HCT116 (cell line): ENCODE measurements around the gene ARHGAP28. TPM values are rescaled to one million over a fixed set of nuclear protein-coding genes. Genes with fewer than 3 reads are reported as not detected.

ENCODE experiments used
- ATAC-seq: fragments of 200-7000 bp; cut with Tn5 transposase; 2 replicates; pipeline ENCODE4 v1.9.1; 2020; ENCODE audit warnings: mild to moderate bottlenecking, moderate library complexity
- BruUV-seq: library from RNA; stranded (reverse); fragments of 400-500 nt; replicated peaks from 2 replicates; lab custom pipeline; 2021; lab: Mats Ljungman, UMichigan
- CTCF ChIA-PET: fragments of 300-600 bp; sonication (Branson Sonifier 250); formaldehyde crosslinking; loops from one replicate; lab custom pipeline; 2021; ENCODE audit warnings: antibody characterized with exemption; lab: Charles Lee
- POLR2A ChIA-PET: fragments of 300-600, 350-600 bp; sonication (Branson Sonifier 250); formaldehyde crosslinking; loops from one replicate; lab custom pipeline; 2021; ENCODE audit warnings: antibody characterized with exemption; lab: Charles Lee
- RAD21 ChIA-PET, 2 experiments: fragments of 300-600 bp; sonication (Branson Sonifier 250); formaldehyde crosslinking; loops; one replicate each; lab custom pipeline; 2023; ENCODE audit warnings: low total read pairs in 2 of 2; ENCODE audit not compliant: uncharacterized antibody in 2 of 2, unreplicated experiment in 2 of 2, low non-redundant PET in 1 of 2; lab: Charles Lee
- DNase-seq: peaks from one replicate; pipeline ENCODE4 v3.0.0-alpha.2; 2010; ENCODE audit warnings: low read depth, low spot score
- H2AFZ ChIP-seq: fragments of 200-600 bp; shearing (Covaris generic), sonication (generic); 2 replicates; pipeline ENCODE4 v1.6.1; 2017; ENCODE audit warnings: low read depth, mixed run types, mixed read lengths, antibody characterized with exemption, low read length; ENCODE audit not compliant: poor library complexity, severe bottlenecking
- H3K27ac ChIP-seq: 2 replicates; pipeline ENCODE4 v1.5.1; 2012; ENCODE audit warnings: low read depth, low read length
- H3K27me3 ChIP-seq: fragments of 200-600 bp; sonication (generic); 2 replicates; pipeline ENCODE4 v1.6.1; 2016; ENCODE audit warnings: mixed run types, low read length, mixed read lengths; ENCODE audit not compliant: insufficient read depth
- H3K36me3 ChIP-seq, 2 experiments: fragments of 200-500 bp in 1 of 2; fragments of 200-600 bp in 1 of 2; sonication (Bioruptor generic) in 1 of 2; sonication (generic) in 1 of 2; 2 replicates each; pipeline versions ENCODE4 v1.5.1 to v1.6.1; 2014 to 2016; ENCODE audit warnings: low read length in 2 of 2, inconsistent platforms in 1 of 2, mixed read lengths in 1 of 2, mixed run types in 1 of 2; ENCODE audit not compliant: insufficient read depth in 2 of 2, control insufficient read depth in 1 of 2
- H3K4me1 ChIP-seq, 2 experiments: fragments of 200-600 bp in 1 of 2; sonication (generic) in 1 of 2; 2 replicates each; pipeline versions ENCODE4 v1.5.1 to v1.6.1; 2012 to 2017; ENCODE audit warnings: low read length in 2 of 2, inconsistent platforms in 1 of 2, mild to moderate bottlenecking in 1 of 2, mixed read lengths in 1 of 2, mixed run types in 1 of 2, moderate library complexity in 1 of 2; ENCODE audit not compliant: insufficient read depth in 2 of 2, control insufficient read depth in 1 of 2
- H3K4me2 ChIP-seq: fragments of 200-600 bp; sonication (generic); 2 replicates; pipeline ENCODE4 v1.6.1; 2017; ENCODE audit warnings: mixed run types, low read length, mixed read lengths
- H3K4me3 ChIP-seq, 2 experiments: fragments of 200-600 bp in 1 of 2; sonication (generic) in 1 of 2; replicated peaks in 1 of 2; 2 replicates each; pipeline ENCODE4 v1.5.1; 2011 to 2016; ENCODE audit warnings: low read length in 2 of 2, control low read depth in 1 of 2, low read depth in 1 of 2, mild to moderate bottlenecking in 1 of 2, mixed read lengths in 1 of 2, mixed run types in 1 of 2
- H3K79me2 ChIP-seq: fragments of 200-600 bp; sonication (generic); 2 replicates; pipeline ENCODE4 v1.6.1; 2017; ENCODE audit warnings: mild to moderate bottlenecking, mixed run types, low read length, moderate library complexity, mixed read lengths; ENCODE audit not compliant: insufficient read depth
- H3K9ac ChIP-seq: fragments of 200-600 bp; sonication (generic); 2 replicates; pipeline ENCODE4 v1.6.1; 2016; ENCODE audit warnings: low read length, mixed read lengths
- H3K9me2 ChIP-seq: fragments of 200-600 bp; sonication (generic), shearing (Covaris generic); 2 replicates; pipeline ENCODE4 v1.6.1; 2017; ENCODE audit warnings: mixed run types, mild to moderate bottlenecking, moderate library complexity; ENCODE audit not compliant: insufficient read depth
- H3K9me3 ChIP-seq, 2 experiments: fragments of 200-500 bp in 1 of 2; fragments of 200-600 bp in 1 of 2; sonication (Bioruptor generic) in 1 of 2; sonication (generic) in 1 of 2; 2 replicates each; pipeline ENCODE4 v1.6.1; 2014 to 2017; ENCODE audit warnings: low read length in 2 of 2, mixed read lengths in 2 of 2, inconsistent platforms in 1 of 2, low read depth in 1 of 2, mild to moderate bottlenecking in 1 of 2, mixed run types in 1 of 2, moderate library complexity in 1 of 2; ENCODE audit not compliant: control insufficient read depth in 1 of 2, insufficient read depth in 1 of 2
- H4K20me1 ChIP-seq: fragments of 200-600 bp; sonication (generic), shearing (Covaris generic); 2 replicates; pipeline ENCODE4 v1.6.1; 2017; ENCODE audit warnings: mixed run types, mild to moderate bottlenecking, moderate library complexity; ENCODE audit not compliant: insufficient read depth
- CBX3 ChIP-seq: IDR thresholded peaks from 2 replicates; pipeline ENCODE4 v1.6.1; 2012; ENCODE audit warnings: low read depth
- CEBPB ChIP-seq: IDR thresholded peaks from 2 replicates; pipeline ENCODE4 v1.6.1; 2012; ENCODE audit warnings: low read depth
- EGR1 ChIP-seq: IDR thresholded peaks from 2 replicates; pipeline ENCODE4 v1.6.1; 2012; ENCODE audit warnings: low read depth
- ELF1 ChIP-seq: IDR thresholded peaks from 2 replicates; pipeline ENCODE4 v1.6.1; 2012; ENCODE audit warnings: low read depth, borderline replicate concordance
- EZH2 ChIP-seq: fragments of 200-600 bp; sonication (generic); IDR thresholded peaks from 2 replicates; pipeline ENCODE4 v1.6.1; 2017; ENCODE audit warnings: antibody characterized with exemption, mixed run types
- FOSL1 ChIP-seq: IDR thresholded peaks from 2 replicates; pipeline ENCODE4 v1.6.1; 2012; ENCODE audit warnings: low read depth
- JUND ChIP-seq: IDR thresholded peaks from 2 replicates; pipeline ENCODE4 v1.6.1; 2012
- RAD21 ChIP-seq: IDR thresholded peaks from 2 replicates; pipeline ENCODE4 v1.6.1; 2012; ENCODE audit warnings: low read depth, mild to moderate bottlenecking
- SIN3A ChIP-seq: IDR thresholded peaks from 2 replicates; pipeline ENCODE4 v1.6.1; 2012; ENCODE audit warnings: low read depth
- SP1 ChIP-seq: IDR thresholded peaks from 2 replicates; pipeline ENCODE4 v1.6.1; 2012; ENCODE audit warnings: low read depth
- SRF ChIP-seq: IDR thresholded peaks from 2 replicates; pipeline ENCODE4 v1.6.1; 2012; ENCODE audit warnings: low read depth
- TCF7L2 ChIP-seq: IDR thresholded peaks from 2 replicates; pipeline ENCODE4 v1.7.0; 2011; ENCODE audit warnings: borderline replicate concordance, inconsistent platforms; ENCODE audit not compliant: insufficient read depth, insufficient read length; ENCODE audit errors: extremely low read depth
- ZFX ChIP-seq: fragments of 450-650 bp; IDR thresholded peaks from 2 replicates; pipeline ENCODE4 v1.6.1; 2017
- ZNF274 ChIP-seq: fragments of 200-500 bp; sonication (Bioruptor generic); IDR thresholded peaks from 2 replicates; pipeline ENCODE4 v1.6.1; 2014; ENCODE audit warnings: mild to moderate bottlenecking, low read depth, low read length, inconsistent platforms
- intact Hi-C: fragments of 100-400 bp; cut with micrococcal nuclease; formaldehyde crosslinking; loops from 2 replicates; pipeline ENCODE4 v1.10.0; 2022
- total RNA-seq: library from RNA; stranded (reverse); gene quantifications from one replicate; pipeline ENCODE4 v1.2.1, GENCODE V29; 2021; ENCODE audit not compliant: unreplicated experiment
- TF ChIP-seq, protein P1 (sequence below): IDR thresholded peaks from 2 replicates; pipeline ENCODE4 v1.6.1; 2012
- TF ChIP-seq, protein P2 (sequence below): IDR thresholded peaks from 2 replicates; pipeline ENCODE4 v1.6.1; 2011; ENCODE audit warnings: mild to moderate bottlenecking, low read length, moderate library complexity; ENCODE audit not compliant: insufficient replicate concordance; ENCODE audit errors: extremely low read depth
- TF ChIP-seq, protein P3 (sequence below), 3 experiments: fragments of 200-600 bp in 1 of 3; sonication (generic) in 1 of 3; IDR thresholded peaks in 2 of 3; conservative IDR thresholded peaks in 1 of 3; 2 replicates each; pipeline ENCODE4 v1.5.1; 2012 to 2017; ENCODE audit warnings: low read depth in 2 of 3, low read length in 2 of 3, antibody characterized with exemption in 1 of 3, borderline replicate concordance in 1 of 3, control low read depth in 1 of 3, mild to moderate bottlenecking in 1 of 3, mixed read lengths in 1 of 3, mixed run types in 1 of 3, moderate library complexity in 1 of 3; ENCODE audit not compliant: insufficient read depth in 1 of 3
- TF ChIP-seq, protein P4 (sequence below): IDR thresholded peaks from 2 replicates; pipeline ENCODE4 v1.6.1; 2012; ENCODE audit warnings: low read depth

The ARHGAP28 gene
- total RNA-seq, 1 experiment from 2014 or later = not detected

DNA sequence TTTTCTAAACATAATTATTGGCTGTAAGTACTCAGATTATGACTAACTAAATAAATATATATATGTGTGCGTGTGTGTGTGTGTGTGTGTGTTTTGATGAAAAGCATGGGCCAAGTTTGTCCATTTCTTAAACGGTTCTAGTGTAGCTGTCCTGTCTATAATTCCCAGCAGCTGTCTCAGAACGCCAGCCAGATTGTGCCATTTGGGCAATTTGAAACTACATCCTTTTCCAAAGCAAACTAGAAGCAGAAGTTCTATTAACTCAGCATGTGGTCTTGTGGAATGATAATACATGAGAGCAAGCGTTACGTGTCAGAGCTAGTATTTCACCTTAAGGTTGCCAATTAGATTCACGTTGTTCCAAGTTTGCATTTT, 1.7 kb downstream of the ARHGAP28 start:
- intact Hi-C loops = no loop called here
- no peak overlapping the region for H3K27ac ChIP-seq
- no peak overlapping the region for H2AFZ ChIP-seq
- peaks cover 8 to 38% of the 10 kb centered on the region in 2 experiments; a peak in 2 of 4 replicates for H3K9me3 ChIP-seq
- H3K27me3 ChIP-seq = no peaks in the 10 kb centered on the region
- ChIA-PET POLR2A (no interaction called here), RAD21 (no interaction called here), CTCF (no interaction called here)
- DNase-seq = no peak
- no peaks in the 10 kb centered on the region for H3K4me1 ChIP-seq
- H4K20me1 ChIP-seq = no peaks in the 10 kb centered on the region
- H3K4me3 ChIP-seq = no peak overlapping the region
- no peaks in the 10 kb centered on the region for H3K9me2 ChIP-seq
- no peaks in the 10 kb centered on the region for H3K79me2 ChIP-seq
- TF ChIP-seq CEBPB = no peak
- no peak for TF ChIP-seq RAD21
- no peak for TF ChIP-seq JUND
- TF ChIP-seq, protein P1, sequence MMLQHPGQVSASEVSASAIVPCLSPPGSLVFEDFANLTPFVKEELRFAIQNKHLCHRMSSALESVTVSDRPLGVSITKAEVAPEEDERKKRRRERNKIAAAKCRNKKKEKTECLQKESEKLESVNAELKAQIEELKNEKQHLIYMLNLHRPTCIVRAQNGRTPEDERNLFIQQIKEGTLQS = no peak
- TF ChIP-seq EZH2 = no peak
- TF ChIP-seq SP1 = no peak
- no peak for TF ChIP-seq SRF
- TF ChIP-seq, protein P2, sequence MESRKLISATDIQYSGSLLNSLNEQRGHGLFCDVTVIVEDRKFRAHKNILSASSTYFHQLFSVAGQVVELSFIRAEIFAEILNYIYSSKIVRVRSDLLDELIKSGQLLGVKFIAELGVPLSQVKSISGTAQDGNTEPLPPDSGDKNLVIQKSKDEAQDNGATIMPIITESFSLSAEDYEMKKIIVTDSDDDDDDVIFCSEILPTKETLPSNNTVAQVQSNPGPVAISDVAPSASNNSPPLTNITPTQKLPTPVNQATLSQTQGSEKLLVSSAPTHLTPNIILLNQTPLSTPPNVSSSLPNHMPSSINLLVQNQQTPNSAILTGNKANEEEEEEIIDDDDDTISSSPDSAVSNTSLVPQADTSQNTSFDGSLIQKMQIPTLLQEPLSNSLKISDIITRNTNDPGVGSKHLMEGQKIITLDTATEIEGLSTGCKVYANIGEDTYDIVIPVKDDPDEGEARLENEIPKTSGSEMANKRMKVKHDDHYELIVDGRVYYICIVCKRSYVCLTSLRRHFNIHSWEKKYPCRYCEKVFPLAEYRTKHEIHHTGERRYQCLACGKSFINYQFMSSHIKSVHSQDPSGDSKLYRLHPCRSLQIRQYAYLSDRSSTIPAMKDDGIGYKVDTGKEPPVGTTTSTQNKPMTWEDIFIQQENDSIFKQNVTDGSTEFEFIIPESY = no peak
- no peak for TF ChIP-seq CBX3
- TF ChIP-seq, protein P3, sequence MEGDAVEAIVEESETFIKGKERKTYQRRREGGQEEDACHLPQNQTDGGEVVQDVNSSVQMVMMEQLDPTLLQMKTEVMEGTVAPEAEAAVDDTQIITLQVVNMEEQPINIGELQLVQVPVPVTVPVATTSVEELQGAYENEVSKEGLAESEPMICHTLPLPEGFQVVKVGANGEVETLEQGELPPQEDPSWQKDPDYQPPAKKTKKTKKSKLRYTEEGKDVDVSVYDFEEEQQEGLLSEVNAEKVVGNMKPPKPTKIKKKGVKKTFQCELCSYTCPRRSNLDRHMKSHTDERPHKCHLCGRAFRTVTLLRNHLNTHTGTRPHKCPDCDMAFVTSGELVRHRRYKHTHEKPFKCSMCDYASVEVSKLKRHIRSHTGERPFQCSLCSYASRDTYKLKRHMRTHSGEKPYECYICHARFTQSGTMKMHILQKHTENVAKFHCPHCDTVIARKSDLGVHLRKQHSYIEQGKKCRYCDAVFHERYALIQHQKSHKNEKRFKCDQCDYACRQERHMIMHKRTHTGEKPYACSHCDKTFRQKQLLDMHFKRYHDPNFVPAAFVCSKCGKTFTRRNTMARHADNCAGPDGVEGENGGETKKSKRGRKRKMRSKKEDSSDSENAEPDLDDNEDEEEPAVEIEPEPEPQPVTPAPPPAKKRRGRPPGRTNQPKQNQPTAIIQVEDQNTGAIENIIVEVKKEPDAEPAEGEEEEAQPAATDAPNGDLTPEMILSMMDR (IDR thresholded peaks at IDR 0.05 in 2 of 3, conservative IDR thresholded peaks at IDR 0.05 in 1 of 3; ENCODE audit: borderline replicate concordance in 1 of 3, insufficient read depth in 1 of 3, low read depth in 2 of 3, low read length in 2 of 3) = no peak
- TF ChIP-seq TCF7L2 = no peak
- no peak for TF ChIP-seq SIN3A
- TF ChIP-seq ELF1 = no peak
- TF ChIP-seq FOSL1 = no peak
- TF ChIP-seq EGR1 = no peak
- TF ChIP-seq, protein P4, sequence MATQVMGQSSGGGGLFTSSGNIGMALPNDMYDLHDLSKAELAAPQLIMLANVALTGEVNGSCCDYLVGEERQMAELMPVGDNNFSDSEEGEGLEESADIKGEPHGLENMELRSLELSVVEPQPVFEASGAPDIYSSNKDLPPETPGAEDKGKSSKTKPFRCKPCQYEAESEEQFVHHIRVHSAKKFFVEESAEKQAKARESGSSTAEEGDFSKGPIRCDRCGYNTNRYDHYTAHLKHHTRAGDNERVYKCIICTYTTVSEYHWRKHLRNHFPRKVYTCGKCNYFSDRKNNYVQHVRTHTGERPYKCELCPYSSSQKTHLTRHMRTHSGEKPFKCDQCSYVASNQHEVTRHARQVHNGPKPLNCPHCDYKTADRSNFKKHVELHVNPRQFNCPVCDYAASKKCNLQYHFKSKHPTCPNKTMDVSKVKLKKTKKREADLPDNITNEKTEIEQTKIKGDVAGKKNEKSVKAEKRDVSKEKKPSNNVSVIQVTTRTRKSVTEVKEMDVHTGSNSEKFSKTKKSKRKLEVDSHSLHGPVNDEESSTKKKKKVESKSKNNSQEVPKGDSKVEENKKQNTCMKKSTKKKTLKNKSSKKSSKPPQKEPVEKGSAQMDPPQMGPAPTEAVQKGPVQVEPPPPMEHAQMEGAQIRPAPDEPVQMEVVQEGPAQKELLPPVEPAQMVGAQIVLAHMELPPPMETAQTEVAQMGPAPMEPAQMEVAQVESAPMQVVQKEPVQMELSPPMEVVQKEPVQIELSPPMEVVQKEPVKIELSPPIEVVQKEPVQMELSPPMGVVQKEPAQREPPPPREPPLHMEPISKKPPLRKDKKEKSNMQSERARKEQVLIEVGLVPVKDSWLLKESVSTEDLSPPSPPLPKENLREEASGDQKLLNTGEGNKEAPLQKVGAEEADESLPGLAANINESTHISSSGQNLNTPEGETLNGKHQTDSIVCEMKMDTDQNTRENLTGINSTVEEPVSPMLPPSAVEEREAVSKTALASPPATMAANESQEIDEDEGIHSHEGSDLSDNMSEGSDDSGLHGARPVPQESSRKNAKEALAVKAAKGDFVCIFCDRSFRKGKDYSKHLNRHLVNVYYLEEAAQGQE = no peak
- TF ChIP-seq ZNF274 = no peak
- TF ChIP-seq ZFX = no peak
- ATAC-seq = no peak
- no peak overlapping the region for H3K4me2 ChIP-seq
- no peak overlapping the region for H3K9ac ChIP-seq
- BruUV-seq = no TSS peak
- H3K36me3 ChIP-seq = no peaks in the 10 kb centered on the region
